ENCODE results near the gene TYMS.

Gene TYMS

GRCh38 chr18:712401-713134 lies 55.1 kb downstream of the TYMS start, which contains the start of gene ENOSF1:
Gene ENOSF1 (minus strand): TSS chr18:712630. CDS start chr18:712587, 43 bp downstream.
- H3K36me3 ChIP-seq (replicated peaks): no peaks in the 10 kb centered on the region
- peak within 1 kb of the TSS; percentile 73 for H3K27ac ChIP-seq
- DNase-seq: peak; percentile 65
- peak within 1 kb of the TSS; percentile 73 for H3K4me3 ChIP-seq (ENCODE audit: low read depth, low read length)
- no peaks in the 10 kb centered on the region for H3K27me3 ChIP-seq (replicated peaks)
- in situ Hi-C loops (cut with HindIII; ENCODE audit: low pct_ligation_motif_present, low sequenced_read_pairs): no loop called here
- peak; percentile 76 for TF ChIP-seq CTCF (IDR thresholded peaks at IDR 0.05; ENCODE audit: low read depth, low read length, missing control alignments)

GRCh38 chr18:713135-713490 lies 55.7 kb downstream of the TYMS start:
- no peak for DNase-seq
- no peak overlapping the region for H3K27ac ChIP-seq
- no peaks in the 10 kb centered on the region for H3K36me3 ChIP-seq (replicated peaks)
- H3K27me3 ChIP-seq (replicated peaks): no peaks in the 10 kb centered on the region
- in situ Hi-C loops (cut with HindIII; ENCODE audit: low pct_ligation_motif_present, low sequenced_read_pairs): no loop called here
- TF ChIP-seq CTCF (IDR thresholded peaks at IDR 0.05; ENCODE audit: low read depth, low read length, missing control alignments): no peak
- peak overlapping the region; percentile 73 for H3K4me3 ChIP-seq (ENCODE audit: low read depth, low read length)

GRCh38 chr18:715626-716025 lies 58.2 kb downstream of the TYMS start:
- DNase-seq: peak; percentile 59
- Histone ChIP-seq H3K36me3 (replicated peaks) (no peaks in the 10 kb centered on the region), H3K27me3 (replicated peaks) (no peaks in the 10 kb centered on the region), H3K4me3 (ENCODE audit: low read depth, low read length) (no peak overlapping the region), H3K27ac (no peak overlapping the region)
- in situ Hi-C loops (cut with HindIII; ENCODE audit: low pct_ligation_motif_present, low sequenced_read_pairs): no loop called here
- no peak for TF ChIP-seq CTCF (IDR thresholded peaks at IDR 0.05; ENCODE audit: low read depth, low read length, missing control alignments)

GRCh38 chr18:717003-717402 lies 59.5 kb downstream of the TYMS start:
- no peak for TF ChIP-seq CTCF (IDR thresholded peaks at IDR 0.05; ENCODE audit: low read depth, low read length, missing control alignments)

More at GRCh38 chr18:717003-717402, 59.5 kb downstream of the TYMS start:
- in situ Hi-C loops (cut with HindIII; ENCODE audit: low pct_ligation_motif_present, low sequenced_read_pairs): no loop called here
- no peak for DNase-seq
- Histone ChIP-seq H3K27ac (no peak overlapping the region), H3K4me3 (ENCODE audit: low read depth, low read length) (no peak overlapping the region), H3K36me3 (replicated peaks) (no peaks in the 10 kb centered on the region), H3K27me3 (replicated peaks) (no peaks in the 10 kb centered on the region)

Measured in brain microvascular endothelial cell (primary cell).